ENCODE results near the gene HNRNPM. TPM values are rescaled to one million over a fixed set of nuclear protein-coding genes. Genes with fewer than 3 reads are reported as not detected.

HNRNPM gene
- total RNA-seq, 1 experiment from 2014 or later: 468 TPM

GRCh38 chr19:8491574-8491973 is 46.8 kb downstream of the HNRNPM start:
- Histone ChIP-seq H2BK20ac (ENCODE audit: low read depth, low read length, poor library complexity, severe bottlenecking) (no peak overlapping the region), H3K56ac (ENCODE audit: insufficient read length, low read depth, low read length) (no peak overlapping the region), H3K18ac (ENCODE audit: insufficient read length, low read depth, low read length) (no peak overlapping the region), H4K91ac (ENCODE audit: insufficient read length, low read depth, low read length) (no peak overlapping the region), H3K4me2 (ENCODE audit: insufficient read depth, insufficient read length, low read length) (no peak overlapping the region), H3K9ac (ENCODE audit: extremely low read depth, insufficient read length, low read length) (no peak overlapping the region), H2BK5ac (ENCODE audit: insufficient read length, low read length) (no peak overlapping the region), H3K23me2 (ENCODE audit: insufficient read length, low read depth, low read length, poor library complexity, severe bottlenecking) (no peaks in the 10 kb centered on the region), H3K4ac (ENCODE audit: low read depth, low read length) (no peak overlapping the region), H2BK120ac (ENCODE audit: low read depth, low read length, poor library complexity, severe bottlenecking) (no peak overlapping the region), H2AFZ (ENCODE audit: low read length) (no peak overlapping the region), H2BK15ac (ENCODE audit: low read depth, low read length) (no peak overlapping the region), H4K20me1 (ENCODE audit: control insufficient read depth, insufficient read depth, insufficient read length) (no peaks in the 10 kb centered on the region), H3K14ac (ENCODE audit: insufficient read depth, low read length) (no peak overlapping the region), H3K27me3 (ENCODE audit: insufficient read depth, low read length) (no peaks in the 10 kb centered on the region), H3K79me2 (ENCODE audit: insufficient read depth, low read length) (no peaks in the 10 kb centered on the region), H3K9me3 (ENCODE audit: control insufficient read depth, low read depth, low read length) (no peaks in the 10 kb centered on the region), H2AK5ac (ENCODE audit: insufficient read length, low read length) (no peak overlapping the region), H3T11ph (ENCODE audit: low read length) (no peak overlapping the region), H4K8ac (replicated peaks; ENCODE audit: insufficient read length, low read depth, low read length) (no peak overlapping the region), H3K4me1 (ENCODE audit: insufficient read depth, low read length) (no peaks in the 10 kb centered on the region), H4K5ac (ENCODE audit: insufficient read length, low read depth, low read length) (no peak overlapping the region), H3K27ac (ENCODE audit: insufficient read length, low read depth, low read length) (no peak overlapping the region), H3K79me1 (ENCODE audit: insufficient read depth, low read depth, low read length, poor library complexity, severe bottlenecking) (no peaks in the 10 kb centered on the region), H2BK12ac (ENCODE audit: insufficient read length, low read depth, low read length) (no peak overlapping the region), H3K23ac (ENCODE audit: insufficient read length, low read depth, low read length) (no peak overlapping the region)
- TF ChIP-seq, protein P1, sequence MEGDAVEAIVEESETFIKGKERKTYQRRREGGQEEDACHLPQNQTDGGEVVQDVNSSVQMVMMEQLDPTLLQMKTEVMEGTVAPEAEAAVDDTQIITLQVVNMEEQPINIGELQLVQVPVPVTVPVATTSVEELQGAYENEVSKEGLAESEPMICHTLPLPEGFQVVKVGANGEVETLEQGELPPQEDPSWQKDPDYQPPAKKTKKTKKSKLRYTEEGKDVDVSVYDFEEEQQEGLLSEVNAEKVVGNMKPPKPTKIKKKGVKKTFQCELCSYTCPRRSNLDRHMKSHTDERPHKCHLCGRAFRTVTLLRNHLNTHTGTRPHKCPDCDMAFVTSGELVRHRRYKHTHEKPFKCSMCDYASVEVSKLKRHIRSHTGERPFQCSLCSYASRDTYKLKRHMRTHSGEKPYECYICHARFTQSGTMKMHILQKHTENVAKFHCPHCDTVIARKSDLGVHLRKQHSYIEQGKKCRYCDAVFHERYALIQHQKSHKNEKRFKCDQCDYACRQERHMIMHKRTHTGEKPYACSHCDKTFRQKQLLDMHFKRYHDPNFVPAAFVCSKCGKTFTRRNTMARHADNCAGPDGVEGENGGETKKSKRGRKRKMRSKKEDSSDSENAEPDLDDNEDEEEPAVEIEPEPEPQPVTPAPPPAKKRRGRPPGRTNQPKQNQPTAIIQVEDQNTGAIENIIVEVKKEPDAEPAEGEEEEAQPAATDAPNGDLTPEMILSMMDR (conservative IDR thresholded peaks at IDR 0.05): peak; percentile 50; the same call in 2 of the 3 replicates
- peak overlapping the region in 1 of 3 experiments; percentile 44; a peak in 1 of 7 replicates for H3K27ac Mint-ChIP-seq
- peak; percentile 66 for DNase-seq
- no peaks in the 10 kb centered on the region for H3K9me3 Mint-ChIP-seq
- no peak overlapping the region for H3K4me3 Mint-ChIP-seq
- H3K27me3 Mint-ChIP-seq (ENCODE audit: low read depth): no peaks in the 10 kb centered on the region; the same call in 1 of the 2 replicates
- H3K36me3 Mint-ChIP-seq (ENCODE audit: insufficient read depth in 1 of 3, low read depth in 3 of 3): peaks cover 21 to 31% (median 29%) of the 10 kb centered on the region in 3 experiments
- H3K4me1 Mint-ChIP-seq: peaks cover 7 to 15% of the 10 kb centered on the region in 2 experiments
- no CpG with 5 or more reads among the region's 6 CpGs for WGBS (ENCODE audit: extremely low coverage, insufficient read length, low lambda C conversion rate)

Data from H9 (cell line).